ENCODE data around the gene OR14K1.
"Not testable (repeated sequence)": the region's sequence is repeated elsewhere in the genome, so short reads cannot be mapped to it uniquely, and the experiment has no call there.

The OR14K1 gene, protein sequence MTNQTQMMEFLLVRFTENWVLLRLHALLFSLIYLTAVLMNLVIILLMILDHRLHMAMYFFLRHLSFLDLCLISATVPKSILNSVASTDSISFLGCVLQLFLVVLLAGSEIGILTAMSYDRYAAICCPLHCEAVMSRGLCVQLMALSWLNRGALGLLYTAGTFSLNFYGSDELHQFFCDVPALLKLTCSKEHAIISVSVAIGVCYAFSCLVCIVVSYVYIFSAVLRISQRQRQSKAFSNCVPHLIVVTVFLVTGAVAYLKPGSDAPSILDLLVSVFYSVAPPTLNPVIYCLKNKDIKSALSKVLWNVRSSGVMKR

DNA sequence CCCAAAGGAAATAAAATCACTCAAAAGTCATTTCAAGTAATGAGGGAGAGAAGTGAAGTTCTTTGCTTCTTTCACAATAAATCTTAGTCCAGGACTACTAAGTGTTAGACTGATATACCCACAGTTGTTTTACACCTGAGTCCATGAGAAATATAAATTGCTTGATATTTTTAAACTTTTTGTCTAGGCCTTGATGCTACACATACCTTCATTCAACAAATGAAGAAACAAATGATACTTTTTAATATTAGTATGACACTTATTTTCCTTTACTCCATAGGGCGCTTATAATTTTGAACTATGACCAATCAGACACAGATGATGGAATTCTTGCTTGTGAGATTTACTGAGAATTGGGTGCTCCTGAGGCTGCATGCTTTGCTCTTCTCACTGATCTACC lies at the start of gene OR14K1:
OR14K1 (plus strand) TSS at position 301 of the 400 bp plus-strand sequence; CDS start at position 301, 0 bp downstream.
- H3K27me3 ChIP-seq (ENCODE audit: insufficient read depth, low read length) = no peaks in the 10 kb centered on the region
- H3K4me3 ChIP-seq (ENCODE audit: low read length) = no peak within 1 kb of the TSS
- H3K4me1 ChIP-seq (ENCODE audit: insufficient read depth, low read length) = no peaks in the 10 kb centered on the region
- H3K9me3 ChIP-seq (ENCODE audit: insufficient read depth, low read depth, low read length) = no peaks in the 10 kb centered on the region
- no peaks in the 10 kb centered on the region for H3K36me3 ChIP-seq (ENCODE audit: insufficient read depth, low read depth, low read length)
- no peak within 1 kb of the TSS for H3K27ac ChIP-seq (ENCODE audit: low read length)
- H3K9ac ChIP-seq (ENCODE audit: low read depth, low read length) = no peak within 1 kb of the TSS

DNA sequence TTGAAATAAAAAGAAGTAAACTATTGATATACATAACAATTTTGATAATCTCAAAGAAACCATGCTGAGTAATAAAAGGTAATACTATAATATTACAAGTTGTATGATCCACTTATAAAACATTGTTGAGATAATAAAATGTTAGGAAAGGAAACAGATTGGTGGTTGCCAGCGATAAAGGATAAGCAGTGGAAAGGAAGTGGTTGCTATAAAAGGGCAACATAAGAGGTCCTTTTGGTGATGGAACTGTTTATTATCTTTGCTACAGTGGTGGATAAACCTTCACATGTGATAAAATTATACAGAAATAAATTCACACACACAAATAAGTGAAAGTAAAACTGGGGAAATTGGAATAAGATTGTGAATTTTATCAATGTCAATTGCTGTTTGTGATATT lies 37.1 kb upstream of the OR14K1 start:
- Histone ChIP-seq H3K9ac (ENCODE audit: low read depth, low read length) (no peak overlapping the region), H3K4me3 (ENCODE audit: low read length) (no peak overlapping the region), H3K9me3 (ENCODE audit: insufficient read depth, low read depth, low read length) (peaks cover 5% of the 10 kb centered on the region), H3K36me3 (ENCODE audit: insufficient read depth, low read depth, low read length) (no peaks in the 10 kb centered on the region), H3K4me1 (ENCODE audit: insufficient read depth, low read length) (no peaks in the 10 kb centered on the region), H3K27ac (ENCODE audit: low read length) (no peak overlapping the region), H3K27me3 (ENCODE audit: insufficient read depth, low read length) (no peaks in the 10 kb centered on the region)

DNA sequence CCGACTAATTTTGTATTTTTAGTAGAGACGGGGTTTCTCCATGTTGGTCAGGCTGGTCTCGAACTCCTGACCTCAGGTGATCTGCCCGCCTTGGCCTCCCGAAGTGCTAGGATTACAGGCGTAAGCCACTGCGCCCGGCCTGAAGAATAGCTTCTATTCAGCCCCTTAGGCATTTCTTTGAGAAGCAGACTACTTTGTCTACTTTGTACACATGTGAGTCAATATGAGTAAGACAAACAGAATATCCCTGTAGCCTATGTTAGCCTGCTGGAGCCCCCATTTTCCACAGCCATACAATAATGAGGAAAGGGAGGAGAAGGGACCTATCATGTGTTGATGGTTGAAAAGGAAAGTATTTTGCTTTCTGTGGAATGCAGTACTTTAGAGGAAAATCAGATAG lies 27.7 kb upstream of the OR14K1 start:
- H3K27me3 ChIP-seq (ENCODE audit: insufficient read depth, low read length); H3K4me3 ChIP-seq (ENCODE audit: low read length); H3K36me3 ChIP-seq (ENCODE audit: insufficient read depth, low read depth, low read length); H3K4me1 ChIP-seq (ENCODE audit: insufficient read depth, low read length); H3K9me3 ChIP-seq (ENCODE audit: insufficient read depth, low read depth, low read length); H3K27ac ChIP-seq (ENCODE audit: low read length); H3K9ac ChIP-seq (ENCODE audit: low read depth, low read length): not testable (repeated sequence)

DNA sequence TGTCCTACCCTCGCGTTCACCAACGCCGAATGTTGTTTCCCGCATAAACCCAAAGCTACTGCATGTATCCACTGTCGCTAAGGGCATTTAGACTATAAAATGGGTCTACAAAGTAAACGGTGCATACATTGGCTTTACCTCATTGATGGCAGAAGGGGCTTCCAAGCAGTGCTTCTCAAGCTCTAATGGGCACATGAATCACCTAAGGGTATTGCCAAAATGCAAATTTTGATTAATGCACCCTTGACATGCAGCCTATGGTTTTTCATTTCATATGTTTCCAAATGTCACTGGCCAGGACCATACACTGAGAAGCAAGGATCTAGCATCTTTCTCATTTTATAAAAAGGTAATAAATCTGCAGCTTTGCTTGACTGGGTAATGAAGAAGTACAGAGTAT lies 24.7 kb upstream of the OR14K1 start:
- no peaks in the 10 kb centered on the region for H3K36me3 ChIP-seq (ENCODE audit: insufficient read depth, low read depth, low read length)
- no peak overlapping the region for H3K27ac ChIP-seq (ENCODE audit: low read length)
- no peaks in the 10 kb centered on the region for H3K27me3 ChIP-seq (ENCODE audit: insufficient read depth, low read length)
- H3K9ac ChIP-seq (ENCODE audit: low read depth, low read length) = no peak overlapping the region
- no peaks in the 10 kb centered on the region for H3K4me1 ChIP-seq (ENCODE audit: insufficient read depth, low read length)
- no peak overlapping the region for H3K4me3 ChIP-seq (ENCODE audit: low read length)
- no peaks in the 10 kb centered on the region for H3K9me3 ChIP-seq (ENCODE audit: insufficient read depth, low read depth, low read length)

DNA sequence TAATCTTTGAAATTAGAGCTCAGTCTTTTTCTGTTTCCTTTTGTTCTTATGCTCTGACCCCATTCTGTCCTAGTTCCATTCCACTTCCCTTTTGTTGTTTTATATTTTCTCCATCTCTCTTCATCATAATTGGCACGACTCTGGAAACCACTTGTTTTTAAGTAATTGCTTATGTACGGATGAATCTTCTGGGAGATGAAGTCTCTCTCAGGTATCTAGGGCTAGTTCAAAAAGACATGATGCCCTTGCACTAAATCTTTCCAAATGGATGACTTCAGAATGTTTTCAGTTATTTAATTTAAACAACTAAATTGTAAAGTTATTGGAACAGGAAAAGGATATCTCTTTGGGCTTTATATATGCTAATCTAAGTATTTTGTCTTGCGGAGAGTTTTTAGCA lies 21.9 kb upstream of the OR14K1 start, which contains the start of gene OR6F1:
OR6F1 (minus strand) TSS at position 101 of the 400 bp plus-strand sequence. CDS start 3,891 bp downstream, outside the sequence.
- H3K27ac ChIP-seq (ENCODE audit: low read length) = no peak within 1 kb of the TSS

DNA sequence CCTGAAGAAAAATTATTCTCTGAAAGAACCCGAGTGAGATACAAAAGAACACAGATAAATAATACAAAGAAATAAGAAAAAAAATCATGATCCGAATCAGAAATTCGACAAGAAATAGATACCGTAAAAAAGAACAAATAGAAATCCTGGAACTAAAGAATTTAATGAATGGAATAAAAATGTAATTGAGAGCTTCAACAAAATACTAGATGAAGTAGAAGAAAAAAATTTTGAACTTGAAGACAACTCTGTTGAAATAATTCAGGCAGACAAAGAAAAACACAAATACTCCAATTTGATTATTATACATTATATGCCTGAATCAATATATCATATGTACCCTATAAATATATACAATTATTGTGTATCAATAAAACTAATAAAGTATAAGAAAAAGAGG lies 17.2 kb upstream of the OR14K1 start:
- Histone ChIP-seq H3K36me3 (ENCODE audit: insufficient read depth, low read depth, low read length) (no peaks in the 10 kb centered on the region), H3K4me3 (ENCODE audit: low read length) (no peak overlapping the region), H3K27me3 (ENCODE audit: insufficient read depth, low read length) (no peaks in the 10 kb centered on the region), H3K9me3 (ENCODE audit: insufficient read depth, low read depth, low read length) (no peaks in the 10 kb centered on the region), H3K9ac (ENCODE audit: low read depth, low read length) (no peak overlapping the region), H3K27ac (ENCODE audit: low read length) (no peak overlapping the region), H3K4me1 (ENCODE audit: insufficient read depth, low read length) (no peaks in the 10 kb centered on the region)

More for the DNA sequence above, 21.9 kb upstream of the OR14K1 start, which contains the start of gene OR6F1:
- H3K4me1 ChIP-seq (ENCODE audit: insufficient read depth, low read length) = no peaks in the 10 kb centered on the region
- H3K27me3 ChIP-seq (ENCODE audit: insufficient read depth, low read length) = no peaks in the 10 kb centered on the region
- H3K4me3 ChIP-seq (ENCODE audit: low read length) = no peak within 1 kb of the TSS
- H3K9ac ChIP-seq (ENCODE audit: low read depth, low read length) = no peak within 1 kb of the TSS
- H3K9me3 ChIP-seq (ENCODE audit: insufficient read depth, low read depth, low read length) = no peaks in the 10 kb centered on the region
- H3K36me3 ChIP-seq (ENCODE audit: insufficient read depth, low read depth, low read length) = no peaks in the 10 kb centered on the region

DNA sequence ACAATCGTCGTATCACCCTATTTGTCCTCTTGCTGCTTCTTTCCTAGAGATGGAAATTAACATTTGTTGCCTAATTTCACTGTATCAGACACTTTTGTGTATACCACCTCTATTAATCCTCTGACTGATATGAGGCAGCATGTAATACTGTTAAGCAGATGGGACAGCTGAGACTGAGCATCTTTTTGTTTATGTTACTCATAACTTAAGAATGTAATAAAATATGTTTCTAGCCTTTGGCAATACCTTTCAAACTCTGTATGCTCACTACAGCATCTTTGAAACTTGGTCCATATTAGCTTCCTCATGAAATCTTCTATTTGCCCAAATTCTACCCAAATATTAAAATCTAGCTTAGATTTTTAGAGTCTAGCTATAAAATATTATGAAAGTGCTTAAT lies 2.3 kb downstream of the OR14K1 start:
- H3K36me3 ChIP-seq (ENCODE audit: insufficient read depth, low read depth, low read length) = no peaks in the 10 kb centered on the region
- no peaks in the 10 kb centered on the region for H3K27me3 ChIP-seq (ENCODE audit: insufficient read depth, low read length)
- no peaks in the 10 kb centered on the region for H3K4me1 ChIP-seq (ENCODE audit: insufficient read depth, low read length)
- H3K27ac ChIP-seq (ENCODE audit: low read length) = no peak overlapping the region
- no peaks in the 10 kb centered on the region for H3K9me3 ChIP-seq (ENCODE audit: insufficient read depth, low read depth, low read length)
- H3K4me3 ChIP-seq (ENCODE audit: low read length) = no peak overlapping the region
- no peak overlapping the region for H3K9ac ChIP-seq (ENCODE audit: low read depth, low read length)

DNA sequence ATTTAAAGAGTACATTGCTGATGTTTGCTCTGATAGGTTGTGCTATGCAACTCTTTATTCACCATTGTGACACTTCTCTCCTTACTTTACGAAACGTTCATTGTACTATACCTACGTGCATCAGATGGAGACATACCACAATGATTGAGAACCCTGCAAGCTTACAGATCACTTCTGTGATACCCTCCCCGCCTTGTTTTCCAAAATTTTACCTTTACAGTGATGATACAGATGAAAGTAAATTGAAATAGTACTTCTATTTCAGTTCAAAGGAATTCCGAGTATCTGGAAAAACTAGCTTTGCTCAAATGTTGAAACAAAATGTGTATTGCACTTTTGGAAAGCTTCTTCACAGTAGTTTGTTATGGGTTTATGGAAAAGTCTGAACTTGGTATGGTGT lies 3.3 kb downstream of the OR14K1 start:
- Histone ChIP-seq H3K9ac (ENCODE audit: low read depth, low read length) (no peak overlapping the region), H3K36me3 (ENCODE audit: insufficient read depth, low read depth, low read length) (no peaks in the 10 kb centered on the region), H3K4me1 (ENCODE audit: insufficient read depth, low read length) (no peaks in the 10 kb centered on the region), H3K27me3 (ENCODE audit: insufficient read depth, low read length) (no peaks in the 10 kb centered on the region), H3K4me3 (ENCODE audit: low read length) (no peak overlapping the region), H3K9me3 (ENCODE audit: insufficient read depth, low read depth, low read length) (no peaks in the 10 kb centered on the region), H3K27ac (ENCODE audit: low read length) (no peak overlapping the region)

DNA sequence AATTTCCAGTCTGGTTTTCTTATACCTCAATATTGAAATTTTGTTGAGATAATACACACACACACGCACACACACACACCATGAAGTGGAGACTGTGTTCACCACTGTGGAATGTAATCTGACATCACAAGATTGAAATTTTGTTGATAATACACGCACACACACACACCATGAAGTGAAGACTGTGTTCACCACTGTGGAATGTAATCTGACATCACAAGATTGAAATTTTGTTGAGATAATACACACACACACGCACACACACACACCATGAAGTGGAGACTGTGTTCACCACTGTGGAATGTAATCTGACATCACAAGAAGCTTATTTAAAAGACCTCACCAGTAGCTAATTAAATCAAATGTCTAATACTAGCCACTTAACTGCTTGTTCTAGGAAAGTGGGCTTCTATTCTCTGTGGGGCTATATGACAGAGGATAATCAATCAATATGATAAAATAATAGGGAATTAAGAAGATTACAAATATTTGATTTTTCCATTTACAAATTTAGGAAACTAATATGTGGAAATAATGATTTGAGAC lies 3.9 kb downstream of the OR14K1 start:
- H3K36me3 ChIP-seq (ENCODE audit: insufficient read depth, low read depth, low read length); H3K27me3 ChIP-seq (ENCODE audit: insufficient read depth, low read length); H3K4me1 ChIP-seq (ENCODE audit: insufficient read depth, low read length); H3K9ac ChIP-seq (ENCODE audit: low read depth, low read length); H3K27ac ChIP-seq (ENCODE audit: low read length); H3K9me3 ChIP-seq (ENCODE audit: insufficient read depth, low read depth, low read length); H3K4me3 ChIP-seq (ENCODE audit: low read length): not testable (repeated sequence)

DNA sequence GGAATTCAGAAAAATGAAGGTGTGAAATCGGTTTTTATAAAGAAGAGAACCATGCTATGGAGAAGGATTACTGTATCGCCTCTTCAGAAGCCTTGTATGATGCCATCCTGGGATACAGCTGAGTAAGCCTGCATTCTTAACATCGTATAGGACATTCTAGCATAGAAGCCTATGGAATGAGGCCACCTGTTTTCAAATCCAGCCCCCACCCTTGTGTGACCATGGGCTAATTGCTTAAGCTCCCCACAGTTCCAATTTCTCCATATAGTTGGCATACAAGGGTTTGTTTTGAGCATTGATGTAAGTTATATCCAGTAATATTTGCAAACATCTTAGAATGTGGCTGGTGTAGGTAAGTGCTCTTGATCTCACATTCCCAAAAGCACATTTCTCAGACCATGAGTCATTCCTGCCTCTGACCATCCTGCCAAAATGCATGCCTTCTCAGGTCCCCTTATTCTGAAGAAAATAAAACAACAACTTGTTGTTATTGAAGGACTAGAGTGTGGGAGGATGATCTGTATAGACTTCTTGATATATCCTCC lies 8.0 kb downstream of the OR14K1 start:
- Histone ChIP-seq H3K9me3 (ENCODE audit: insufficient read depth, low read depth, low read length) (no peaks in the 10 kb centered on the region; the same call in 1 of the 2 replicates), H3K36me3 (ENCODE audit: insufficient read depth, low read depth, low read length) (no peaks in the 10 kb centered on the region), H3K9ac (ENCODE audit: low read depth, low read length) (no peak overlapping the region), H3K27me3 (ENCODE audit: insufficient read depth, low read length) (no peaks in the 10 kb centered on the region), H3K4me1 (ENCODE audit: insufficient read depth, low read length) (no peaks in the 10 kb centered on the region), H3K27ac (ENCODE audit: low read length) (no peak overlapping the region), H3K4me3 (ENCODE audit: low read length) (no peak overlapping the region)

DNA sequence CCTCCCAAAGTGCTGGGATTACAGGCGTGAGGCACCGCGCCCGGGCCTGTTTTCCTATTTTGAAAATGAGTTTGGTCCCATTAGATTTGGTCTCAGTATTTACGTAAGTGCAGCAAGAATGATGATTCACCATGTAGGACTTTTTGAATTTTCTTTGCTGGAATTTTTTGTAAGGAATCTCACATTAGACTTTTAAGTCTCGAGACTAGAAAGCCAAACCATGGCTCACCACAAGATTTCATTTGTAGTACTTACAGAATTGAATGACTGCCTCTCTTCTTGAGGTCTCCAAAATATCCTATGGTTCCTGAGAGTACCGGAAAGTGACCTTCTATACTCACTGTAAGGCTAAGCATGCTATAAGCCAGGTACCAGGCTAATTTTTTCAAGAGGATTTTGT lies 9.2 kb downstream of the OR14K1 start:
- Histone ChIP-seq H3K4me1 (ENCODE audit: insufficient read depth, low read length) (no peaks in the 10 kb centered on the region), H3K27ac (ENCODE audit: low read length) (no peak overlapping the region), H3K4me3 (ENCODE audit: low read length) (no peak overlapping the region)

DNA sequence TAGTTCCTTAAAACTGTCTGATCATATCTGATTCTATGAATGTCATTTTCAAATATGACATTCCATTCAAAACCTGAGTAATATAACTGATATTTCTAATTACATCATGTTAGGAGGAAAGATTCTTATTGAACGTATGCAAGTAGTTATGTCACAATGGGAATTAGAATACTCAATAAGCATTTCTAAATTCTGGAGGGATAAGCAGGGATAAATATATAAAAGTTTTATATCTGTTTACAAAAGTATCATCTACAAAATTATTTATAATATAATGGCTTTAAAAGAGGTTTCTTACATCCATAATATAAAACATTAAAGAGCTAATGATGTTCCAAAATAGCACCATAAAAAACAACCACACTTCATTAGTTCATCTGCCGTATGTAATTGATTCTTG lies 9.6 kb downstream of the OR14K1 start, which contains the start of gene OR14A2:
OR14A2 (minus strand) TSS at position 101 of the 400 bp plus-strand sequence.
- no peak within 1 kb of the TSS for H3K9ac ChIP-seq (ENCODE audit: low read depth, low read length)
- no peak within 1 kb of the TSS for H3K4me3 ChIP-seq (ENCODE audit: low read length)
- no peak within 1 kb of the TSS for H3K27ac ChIP-seq (ENCODE audit: low read length)
- no peaks in the 10 kb centered on the region for H3K27me3 ChIP-seq (ENCODE audit: insufficient read depth, low read length)
- H3K4me1 ChIP-seq (ENCODE audit: insufficient read depth, low read length) = no peaks in the 10 kb centered on the region
- H3K36me3 ChIP-seq (ENCODE audit: insufficient read depth, low read depth, low read length) = no peaks in the 10 kb centered on the region
- no peaks in the 10 kb centered on the region; the same call in 1 of the 2 replicates for H3K9me3 ChIP-seq (ENCODE audit: insufficient read depth, low read depth, low read length)

More for the DNA sequence above, 9.2 kb downstream of the OR14K1 start:
- Histone ChIP-seq H3K9ac (ENCODE audit: low read depth, low read length) (no peak overlapping the region), H3K9me3 (ENCODE audit: insufficient read depth, low read depth, low read length) (no peaks in the 10 kb centered on the region; the same call in 1 of the 2 replicates), H3K36me3 (ENCODE audit: insufficient read depth, low read depth, low read length) (no peaks in the 10 kb centered on the region), H3K27me3 (ENCODE audit: insufficient read depth, low read length) (no peaks in the 10 kb centered on the region)

All from iPS-20b (cell line).